K562 (cell line): ENCODE measurements around the gene VPS33A. TPM values are rescaled to one million over a fixed set of nuclear protein-coding genes. Genes with fewer than 3 reads are reported as not detected.

ENCODE experiments used
- ATAC-seq: fragments of 200-7000 bp; cut with Tn5 transposase; 3 replicates; pipeline ENCODE4 v1.9.1; 2020; ENCODE audit warnings: moderate library complexity
- BruUV-seq: library from RNA; stranded (reverse); fragments of 400-500 nt; replicated peaks from 2 replicates; lab custom pipeline; 2021; lab: Mats Ljungman, UMichigan
- CTCF ChIA-PET: fragments of 300-600 bp; formaldehyde crosslinking; extraction: SDS; loops from one replicate; lab custom pipeline; 2021; ENCODE audit warnings: low intra/inter-chr PET ratio; lab: Yijun Ruan, JAX
- POLR2A ChIA-PET: fragments of 300-600, 350-650 bp; sonication (Branson Sonifier 250); formaldehyde crosslinking; extraction: SDS; loops from one replicate; lab custom pipeline; 2021; ENCODE audit warnings: antibody characterized with exemption, inconsistent platforms; lab: Yijun Ruan, JAX
- DNase-seq, 4 experiments: peaks; one replicate each; pipeline versions ENCODE4 v3.0.0 to v3.0.0-alpha.2; 2011 to 2018; ENCODE audit warnings: low spot score in 3 of 4, mixed read lengths in 3 of 4; ENCODE audit errors: extremely low read depth in 1 of 4
- FAIRE-seq: peaks from 2 replicates; lab custom pipeline; 2011; peaks lifted over from hg19 to GRCh38; lab: Jason Lieb, UNC
- H2AFZ ChIP-seq: 2 replicates; pipeline ENCODE4 v1.6.0; 2011; ENCODE audit warnings: low read depth, low read length, control low read depth, inconsistent platforms
- H3K27ac ChIP-seq: fragments of 200-600 bp; 3 replicates; pipeline ENCODE4 v1.8.0; 2011; ENCODE audit warnings: low read depth, mild to moderate bottlenecking, control low read depth, inconsistent platforms, low read length, moderate library complexity, mixed read lengths; ENCODE audit errors: extremely low read depth
- H3K27me3 ChIP-seq, 2 experiments: fragments of 300-600 bp in 1 of 2; 2 replicates in 1 of 2; 3 replicates in 1 of 2; pipeline versions ENCODE4 v1.6.0 to v1.8.0; 2011; ENCODE audit warnings: inconsistent platforms in 2 of 2, low read length in 2 of 2, mild to moderate bottlenecking in 1 of 2, mixed read lengths in 1 of 2, moderate library complexity in 1 of 2; ENCODE audit not compliant: control insufficient read depth in 2 of 2, insufficient read depth in 2 of 2
- H3K36me3 ChIP-seq: fragments of 300-600 bp; 3 replicates; pipeline ENCODE4 v1.8.0; 2011; ENCODE audit warnings: mild to moderate bottlenecking, low read length, inconsistent platforms; ENCODE audit not compliant: control insufficient read depth, insufficient read depth
- H3K4me1 ChIP-seq, 2 experiments: fragments of 200-600 bp in 1 of 2; replicated peaks in 1 of 2; 2 replicates in 1 of 2; 3 replicates in 1 of 2; pipeline versions ENCODE4 v1.5.1 to v1.8.0; 2011; ENCODE audit warnings: inconsistent platforms in 2 of 2, low read length in 2 of 2, mild to moderate bottlenecking in 1 of 2, mixed read lengths in 1 of 2, moderate library complexity in 1 of 2; ENCODE audit not compliant: control insufficient read depth in 2 of 2, insufficient read depth in 2 of 2
- H3K4me2 ChIP-seq: 2 replicates; pipeline ENCODE4 v1.6.1; 2011; ENCODE audit warnings: low read length, control low read depth, inconsistent platforms, mixed read lengths; ENCODE audit not compliant: insufficient read depth
- H3K4me3 ChIP-seq: fragments of 200-600 bp; sonication (generic), shearing (Covaris generic); 2 replicates; pipeline ENCODE4 v1.5.1; 2016; ENCODE audit warnings: control low read depth, inconsistent platforms
- H3K79me2 ChIP-seq: fragments of 200-600 bp; 3 replicates; pipeline ENCODE4 v1.8.0; 2011; ENCODE audit warnings: low read length, inconsistent platforms; ENCODE audit not compliant: control insufficient read depth, insufficient read depth
- H3K9ac ChIP-seq, 2 experiments: 2 replicates each; pipeline versions ENCODE4 v1.6.0 to v1.6.1; 2011; ENCODE audit warnings: low read depth in 2 of 2, low read length in 2 of 2, control low read depth in 1 of 2, inconsistent platforms in 1 of 2, mild to moderate bottlenecking in 1 of 2, mixed read lengths in 1 of 2; ENCODE audit not compliant: insufficient read depth in 1 of 2
- H3K9me1 ChIP-seq: one replicate; pipeline ENCODE4 v1.6.0; 2011; ENCODE audit warnings: inconsistent platforms, mild to moderate bottlenecking, low read length, moderate library complexity; ENCODE audit not compliant: control insufficient read depth, insufficient read depth
- H3K9me3 ChIP-seq: replicated peaks from 2 replicates; pipeline ENCODE4 v1.5.1; 2011; ENCODE audit warnings: low read depth, low read length, inconsistent platforms; ENCODE audit not compliant: control insufficient read depth, insufficient read depth
- H4K20me1 ChIP-seq: replicated peaks from 2 replicates; pipeline ENCODE4 v1.6.1; 2011; ENCODE audit warnings: low read length, inconsistent platforms, mixed read lengths; ENCODE audit not compliant: control insufficient read depth, insufficient read depth
- DNMT1 ChIP-seq: fragments of 450-650 bp; IDR thresholded peaks from 2 replicates; pipeline ENCODE4 v1.6.1; 2016; ENCODE audit warnings: antibody characterized with exemption, mild to moderate bottlenecking
- ELF1 ChIP-seq: fragments of 200-800 bp; sonication (Bioruptor generic); IDR thresholded peaks from 2 replicates; pipeline ENCODE4 v1.6.1; 2016; ENCODE audit warnings: missing genetic modification characterization, missing compliant biosample characterization
- FOXA3 ChIP-seq, 2 experiments: fragments of 450-650 bp in 1 of 2; sonication (generic) in 1 of 2; formaldehyde crosslinking; IDR thresholded peaks in 1 of 2; conservative IDR thresholded peaks in 1 of 2; 2 replicates each; pipeline versions ENCODE4 v1.4.0 to v1.8.0; 2020 to 2022; ENCODE audit warnings: mild to moderate bottlenecking in 2 of 2, missing genetic modification reagents in 1 of 2
- HDAC3 ChIP-seq: fragments of 450-650 bp; IDR thresholded peaks from 2 replicates; pipeline ENCODE4 v1.6.1; 2018; ENCODE audit warnings: borderline replicate concordance, mild to moderate bottlenecking, moderate library complexity; ENCODE audit not compliant: partially characterized antibody
- MBD2 ChIP-seq: sonication (generic); IDR thresholded peaks from 2 replicates; pipeline ENCODE4 v1.6.1; 2016; ENCODE audit warnings: low read depth, borderline replicate concordance
- SP1 ChIP-seq: sonication (generic); formaldehyde crosslinking; IDR thresholded peaks from 2 replicates; pipeline ENCODE4 v1.8.1; 2022; ENCODE audit warnings: mild to moderate bottlenecking, missing genetic modification reagents
- SRSF1 ChIP-seq: fragments of 200-400 bp; formaldehyde crosslinking; IDR thresholded peaks from 2 replicates; pipeline ENCODE4 v1.6.1; 2017; ENCODE audit warnings: mild to moderate bottlenecking, low read depth, low read length, moderate library complexity
- ZNF589 ChIP-seq: fragments of 200-800 bp; sonication (Bioruptor generic); IDR thresholded peaks from 2 replicates; pipeline ENCODE4 v1.6.1; 2016; ENCODE audit warnings: low read depth, missing genetic modification characterization, missing compliant biosample characterization
- WGBS: fragments of 100-300 bp; shearing (Covaris generic); methylation state at CpG from one replicate; pipeline ENCODE4 v1.1.6; 2016; ENCODE audit warnings: low coverage, mixed read lengths; ENCODE audit not compliant: insufficient coverage; ENCODE audit errors: missing lambda C conversion rate; 5-methylcytosine and 5-hydroxymethylcytosine counted together
- in situ Hi-C: fragments of 300-500 bp; cut with MboI; formaldehyde crosslinking; loops from 4 replicates; pipeline ENCODE4 v1.15.0; 2018; ENCODE audit warnings: inconsistent platforms, mixed read lengths
- intact Hi-C: fragments of 100-400 bp; cut with micrococcal nuclease; formaldehyde crosslinking; loops from 2 replicates; pipeline ENCODE4 v1.14.2; 2022
- polyA plus RNA-seq, 8 experiments: library from polyadenylated mRNA; depleted of rRNA in 4 of 8; stranded (reverse) in 5 of 8; unstranded in 3 of 8; fragments of >200 nt; fragmentation: Nextera tagmentation in 2 of 8; fragmentation: Illumina TruSeq in 1 of 8; extraction: Ambion mirVana in 2 of 8; extraction: Trizol in 1 of 8; gene quantifications; 2 replicates each; pipeline versions ENCODE4 v1.2.1 to v1.2.3, GENCODE V29; 2011 to 2014; ENCODE audit warnings: inconsistent platforms in 1 of 8, missing spikeins in 1 of 8
- total RNA-seq, 7 experiments: library from RNA; depleted of rRNA in 6 of 7; stranded (reverse); fragments of >200 nt in 6 of 7; fragmentation: Illumina TruSeq in 2 of 7; extraction: Trizol in 2 of 7; gene quantifications; 2 replicates each; pipeline versions ENCODE4 v1.2.1 to v1.2.3, GENCODE V29; 2011 to 2021; ENCODE audit warnings: low replicate concordance in 1 of 7
- TF ChIP-seq, protein P1 (sequence below), 3 experiments: fragments of 200-800 bp in 1 of 3; fragments of 250-450 bp in 1 of 3; fragments of 450-650 bp in 1 of 3; sonication (Bioruptor Pico) in 1 of 3; sonication (Bioruptor generic) in 1 of 3; formaldehyde crosslinking in 1 of 3; IDR thresholded peaks; 2 replicates each; pipeline versions ENCODE4 v1.6.1 to v1.8.0; 2016 to 2022; ENCODE audit warnings: mild to moderate bottlenecking in 2 of 3, missing genetic modification characterization in 2 of 3, missing compliant biosample characterization in 1 of 3, moderate library complexity in 1 of 3
- TF ChIP-seq, protein P2 (sequence below), 2 experiments: fragments of 450-650 bp; IDR thresholded peaks; 2 replicates each; pipeline ENCODE4 v1.6.1; 2016

Gene VPS33A
- total and polyA plus RNA-seq, 9 of the 15 experiments (the other 6 are each of a cell fraction or from before 2014, with no cell fraction given), result 10.6 to 34.3 (median 25.3) TPM

DNA sequence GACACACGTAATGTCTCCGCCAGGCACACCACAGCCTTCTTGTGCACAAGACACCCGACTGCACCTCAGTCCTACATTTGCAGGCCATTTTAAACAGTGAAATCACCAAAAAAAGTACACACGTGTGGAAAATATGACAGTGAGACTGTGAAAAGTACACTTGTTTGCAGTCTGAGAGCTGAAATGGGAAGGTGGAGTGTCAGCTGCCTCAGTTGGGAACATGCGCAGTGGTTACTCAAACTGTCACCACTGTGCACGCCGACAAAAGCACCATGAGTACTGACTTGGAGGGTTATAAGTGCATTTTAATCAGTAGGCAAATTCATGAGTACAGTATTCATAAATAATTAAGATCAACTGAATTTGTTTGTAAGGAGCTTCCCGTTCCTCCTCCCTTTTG lies 15.8 kb downstream of the VPS33A start:
- BruUV-seq, result no TSS peak
- in situ Hi-C loops, result no loop called here
- DNase-seq, result no peak
- Histone ChIP-seq H3K36me3 (peaks cover 35% of the 10 kb centered on the region), H3K4me2 (no peak overlapping the region), H2AFZ (no peak overlapping the region), H3K79me2 (no peaks in the 10 kb centered on the region), H4K20me1 (no peaks in the 10 kb centered on the region), H3K9me3 (no peaks in the 10 kb centered on the region), H3K4me1 (no peaks in the 10 kb centered on the region), H3K27ac (no peak overlapping the region), H3K27me3 (no peaks in the 10 kb centered on the region), H3K9me1 (no peaks in the 10 kb centered on the region), H3K4me3 (no peak overlapping the region), H3K9ac (no peak overlapping the region)
- CTCF ChIA-PET, result no interaction called here
- 91% methylated on average over 8 of the region's 8 CpGs for whole genome bisulfite sequencing
- no peak for FAIRE-seq
- intact Hi-C loops, result no loop called here
- POLR2A ChIA-PET, result interaction anchor here (0.7 to 1.0 kb wide), 3 partner anchors 8 to 34 kb away, joined by 3 to 4 read pairs (median 4); no protein-coding TSS in a partner anchor
- ATAC-seq, result no peak
- TF ChIP-seq, protein P1, sequence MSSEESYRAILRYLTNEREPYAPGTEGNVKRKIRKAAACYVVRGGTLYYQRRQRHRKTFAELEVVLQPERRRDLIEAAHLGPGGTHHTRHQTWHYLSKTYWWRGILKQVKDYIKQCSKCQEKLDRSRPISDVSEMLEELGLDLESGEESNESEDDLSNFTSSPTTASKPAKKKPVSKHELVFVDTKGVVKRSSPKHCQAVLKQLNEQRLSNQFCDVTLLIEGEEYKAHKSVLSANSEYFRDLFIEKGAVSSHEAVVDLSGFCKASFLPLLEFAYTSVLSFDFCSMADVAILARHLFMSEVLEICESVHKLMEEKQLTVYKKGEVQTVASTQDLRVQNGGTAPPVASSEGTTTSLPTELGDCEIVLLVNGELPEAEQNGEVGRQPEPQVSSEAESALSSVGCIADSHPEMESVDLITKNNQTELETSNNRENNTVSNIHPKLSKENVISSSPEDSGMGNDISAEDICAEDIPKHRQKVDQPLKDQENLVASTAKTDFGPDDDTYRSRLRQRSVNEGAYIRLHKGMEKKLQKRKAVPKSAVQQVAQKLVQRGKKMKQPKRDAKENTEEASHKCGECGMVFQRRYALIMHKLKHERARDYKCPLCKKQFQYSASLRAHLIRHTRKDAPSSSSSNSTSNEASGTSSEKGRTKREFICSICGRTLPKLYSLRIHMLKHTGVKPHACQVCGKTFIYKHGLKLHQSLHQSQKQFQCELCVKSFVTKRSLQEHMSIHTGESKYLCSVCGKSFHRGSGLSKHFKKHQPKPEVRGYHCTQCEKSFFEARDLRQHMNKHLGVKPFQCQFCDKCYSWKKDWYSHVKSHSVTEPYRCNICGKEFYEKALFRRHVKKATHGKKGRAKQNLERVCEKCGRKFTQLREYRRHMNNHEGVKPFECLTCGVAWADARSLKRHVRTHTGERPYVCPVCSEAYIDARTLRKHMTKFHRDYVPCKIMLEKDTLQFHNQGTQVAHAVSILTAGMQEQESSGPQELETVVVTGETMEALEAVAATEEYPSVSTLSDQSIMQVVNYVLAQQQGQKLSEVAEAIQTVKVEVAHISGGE (CRISPR knock-in tag; IDR thresholded peaks at IDR 0.05), result no peak
- TF ChIP-seq SP1 (CRISPR knock-in tag) (no peak), HDAC3 (no peak), ELF1 (no peak), DNMT1 (no peak), FOXA3 (CRISPR knock-in tag; conservative IDR thresholded peaks at IDR 0.05 in 1 of 2, IDR thresholded peaks at IDR 0.05 in 1 of 2) (no peak), MBD2 (no peak), SRSF1 (no peak), ZNF589 (CRISPR knock-in tag) (no peak)
- TF ChIP-seq, protein P2, sequence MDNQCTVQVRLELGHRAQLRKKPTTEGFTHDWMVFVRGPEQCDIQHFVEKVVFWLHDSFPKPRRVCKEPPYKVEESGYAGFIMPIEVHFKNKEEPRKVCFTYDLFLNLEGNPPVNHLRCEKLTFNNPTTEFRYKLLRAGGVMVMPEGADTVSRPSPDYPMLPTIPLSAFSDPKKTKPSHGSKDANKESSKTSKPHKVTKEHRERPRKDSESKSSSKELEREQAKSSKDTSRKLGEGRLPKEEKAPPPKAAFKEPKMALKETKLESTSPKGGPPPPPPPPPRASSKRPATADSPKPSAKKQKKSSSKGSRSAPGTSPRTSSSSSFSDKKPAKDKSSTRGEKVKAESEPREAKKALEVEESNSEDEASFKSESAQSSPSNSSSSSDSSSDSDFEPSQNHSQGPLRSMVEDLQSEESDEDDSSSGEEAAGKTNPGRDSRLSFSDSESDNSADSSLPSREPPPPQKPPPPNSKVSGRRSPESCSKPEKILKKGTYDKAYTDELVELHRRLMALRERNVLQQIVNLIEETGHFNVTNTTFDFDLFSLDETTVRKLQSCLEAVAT (IDR thresholded peaks at IDR 0.05), result no peak
